DMS114 treated with DMSO at 0.1 percent for 48 hours (cell line): Measurements from ENCODE around the gene ZNF319.

ENCODE experiments used
- DNase-seq: peaks from one replicate; lab custom pipeline; 2025; ENCODE audit not compliant: unreplicated experiment; lab: John Stamatoyannopoulos, UW

ZNF319 gene

GRCh38 chr16:58037365-58038057 lies 37.0 kb upstream of the ZNF319 start:
- DNase-seq, result no peak

GRCh38 chr16:58036943-58037342 lies 36.5 kb upstream of the ZNF319 start:
- DNase-seq, result no peak

- no peak for DNase-seq
These were observed 35.1 kb upstream of the ZNF319 start for GRCh38 chr16:58035356-58036170.

GRCh38 chr16:58034774-58035173 lies 34.3 kb upstream of the ZNF319 start:
- no peak for DNase-seq

- no peak for DNase-seq
These were observed 33.7 kb upstream of the ZNF319 start for GRCh38 chr16:58034128-58034685.

GRCh38 chr16:58032710-58033293 lies 32.3 kb upstream of the ZNF319 start:
- DNase-seq, result no peak

GRCh38 chr16:58031016-58031800 lies 30.7 kb upstream of the ZNF319 start:
- DNase-seq, result no peak

GRCh38 chr16:58030136-58030840 lies 29.8 kb upstream of the ZNF319 start:
- DNase-seq, result no peak

- no peak for DNase-seq
These were observed 28.9 kb upstream of the ZNF319 start for GRCh38 chr16:58029410-58029809.

- no peak for DNase-seq
These were observed 28.1 kb upstream of the ZNF319 start for GRCh38 chr16:58028541-58029070.

- no peak for DNase-seq
These were observed 27.5 kb upstream of the ZNF319 start for GRCh38 chr16:58027916-58028455.

GRCh38 chr16:58027161-58027915 lies 26.9 kb upstream of the ZNF319 start:
- DNase-seq, result no peak

GRCh38 chr16:58026705-58027160 lies 26.3 kb upstream of the ZNF319 start:
- no peak for DNase-seq

- DNase-seq, result no peak
These were observed 25.8 kb upstream of the ZNF319 start for GRCh38 chr16:58026139-58026704.

GRCh38 chr16:58025351-58026138 lies 25.1 kb upstream of the ZNF319 start, which contains the start of gene MMP15:
Gene MMP15, plus strand, starts transcription at chr16:58025754. Its CDS starts 597 bp downstream, at chr16:58026351.
- DNase-seq, result peak; percentile 45

- DNase-seq, result no peak
These were observed 24.2 kb upstream of the ZNF319 start for GRCh38 chr16:58024486-58025350.
